GM12872 (cell line): ENCODE measurements around the gene PABPC3.

Experiments used
- TF ChIP-seq, protein P1 (sequence below): IDR thresholded peaks from 3 replicates; pipeline ENCODE4 v1.5.1; 2011; ENCODE audit warnings: low read depth, mild to moderate bottlenecking, low read length, moderate library complexity; ENCODE audit not compliant: insufficient read depth

Gene PABPC3

DNA sequence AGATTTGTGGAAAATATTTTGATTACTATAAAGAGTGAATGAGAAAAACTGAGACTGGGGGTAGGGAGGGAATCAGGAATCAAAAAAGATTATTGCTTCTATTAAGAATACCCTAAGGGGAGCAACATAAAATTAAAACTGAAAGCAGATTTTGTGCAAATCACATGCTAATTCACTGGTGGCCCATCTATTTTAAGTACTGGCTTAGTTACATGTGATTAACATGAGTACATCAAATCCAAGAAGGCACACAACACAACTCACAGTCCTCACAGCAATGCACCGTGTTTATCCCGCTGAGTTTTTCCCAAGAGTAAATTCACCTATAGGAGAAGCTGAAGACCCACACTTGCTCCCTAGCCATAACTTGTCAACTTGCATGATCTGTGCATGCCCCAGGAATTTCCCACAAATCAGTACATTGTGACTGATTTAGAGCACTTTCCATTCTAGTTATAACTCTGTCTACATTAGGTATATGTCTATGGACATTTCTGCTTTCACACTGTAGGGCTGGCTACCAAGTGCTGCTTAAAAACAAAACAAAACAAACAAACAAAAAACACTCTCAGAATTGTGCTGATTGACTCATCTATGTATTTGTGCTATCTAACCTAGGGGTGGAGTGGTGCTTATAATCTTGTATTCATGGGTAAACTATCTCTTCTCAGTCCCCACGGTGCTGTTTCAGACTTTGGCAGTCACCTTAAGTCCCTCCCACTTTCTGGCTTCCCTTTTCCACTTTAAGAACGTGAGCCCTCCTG lies 51.9 kb downstream of the PABPC3 start:
- TF ChIP-seq, protein P1, sequence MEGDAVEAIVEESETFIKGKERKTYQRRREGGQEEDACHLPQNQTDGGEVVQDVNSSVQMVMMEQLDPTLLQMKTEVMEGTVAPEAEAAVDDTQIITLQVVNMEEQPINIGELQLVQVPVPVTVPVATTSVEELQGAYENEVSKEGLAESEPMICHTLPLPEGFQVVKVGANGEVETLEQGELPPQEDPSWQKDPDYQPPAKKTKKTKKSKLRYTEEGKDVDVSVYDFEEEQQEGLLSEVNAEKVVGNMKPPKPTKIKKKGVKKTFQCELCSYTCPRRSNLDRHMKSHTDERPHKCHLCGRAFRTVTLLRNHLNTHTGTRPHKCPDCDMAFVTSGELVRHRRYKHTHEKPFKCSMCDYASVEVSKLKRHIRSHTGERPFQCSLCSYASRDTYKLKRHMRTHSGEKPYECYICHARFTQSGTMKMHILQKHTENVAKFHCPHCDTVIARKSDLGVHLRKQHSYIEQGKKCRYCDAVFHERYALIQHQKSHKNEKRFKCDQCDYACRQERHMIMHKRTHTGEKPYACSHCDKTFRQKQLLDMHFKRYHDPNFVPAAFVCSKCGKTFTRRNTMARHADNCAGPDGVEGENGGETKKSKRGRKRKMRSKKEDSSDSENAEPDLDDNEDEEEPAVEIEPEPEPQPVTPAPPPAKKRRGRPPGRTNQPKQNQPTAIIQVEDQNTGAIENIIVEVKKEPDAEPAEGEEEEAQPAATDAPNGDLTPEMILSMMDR = no peak

DNA sequence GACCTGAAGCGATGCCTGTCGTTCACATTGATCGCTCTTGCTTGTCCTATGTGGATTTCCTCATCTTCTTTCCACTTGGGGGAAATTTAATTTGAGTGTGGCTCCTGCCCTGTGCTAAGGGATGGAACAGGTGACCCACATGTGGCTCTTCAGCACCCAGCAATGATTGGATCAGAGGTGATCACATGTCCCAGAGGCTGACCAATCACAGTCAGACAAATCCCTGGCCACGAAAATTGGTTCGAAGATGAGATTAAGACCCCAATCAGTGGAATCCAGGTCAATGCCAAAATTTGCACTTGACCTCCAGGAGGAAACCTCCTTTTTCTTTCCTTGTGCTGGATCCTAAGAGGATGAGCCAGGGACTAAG lies 52.5 kb downstream of the PABPC3 start:
- TF ChIP-seq, protein P1 = no peak
